HCT116 (cell line): ENCODE results near the gene MINK1. TPM values are rescaled to one million over a fixed set of nuclear protein-coding genes. Genes with fewer than 3 reads are reported as not detected.
A peak's percentile ranks its signal among the peaks of the same experiment; 100 is the strongest.

Source experiments
- ATAC-seq: fragments of 200-7000 bp; cut with Tn5 transposase; 2 replicates; pipeline ENCODE4 v1.9.1; 2020; ENCODE audit warnings: mild to moderate bottlenecking, moderate library complexity
- BruUV-seq: library from RNA; stranded (reverse); fragments of 400-500 nt; replicated peaks from 2 replicates; lab custom pipeline; 2021; lab: Mats Ljungman, UMichigan
- CTCF ChIA-PET: fragments of 300-600 bp; sonication (Branson Sonifier 250); formaldehyde crosslinking; loops from one replicate; lab custom pipeline; 2021; ENCODE audit warnings: antibody characterized with exemption; lab: Charles Lee
- POLR2A ChIA-PET: fragments of 300-600, 350-600 bp; sonication (Branson Sonifier 250); formaldehyde crosslinking; loops from one replicate; lab custom pipeline; 2021; ENCODE audit warnings: antibody characterized with exemption; lab: Charles Lee
- RAD21 ChIA-PET, 2 experiments: fragments of 300-600 bp; sonication (Branson Sonifier 250); formaldehyde crosslinking; loops; one replicate each; lab custom pipeline; 2023; ENCODE audit warnings: low total read pairs in 2 of 2; ENCODE audit not compliant: uncharacterized antibody in 2 of 2, unreplicated experiment in 2 of 2, low non-redundant PET in 1 of 2; lab: Charles Lee
- DNase-seq: peaks from one replicate; pipeline ENCODE4 v3.0.0-alpha.2; 2010; ENCODE audit warnings: low read depth, low spot score
- H2AFZ ChIP-seq: fragments of 200-600 bp; shearing (Covaris generic), sonication (generic); 2 replicates; pipeline ENCODE4 v1.6.1; 2017; ENCODE audit warnings: low read depth, mixed run types, mixed read lengths, antibody characterized with exemption, low read length; ENCODE audit not compliant: poor library complexity, severe bottlenecking
- H3K27ac ChIP-seq: 2 replicates; pipeline ENCODE4 v1.5.1; 2012; ENCODE audit warnings: low read depth, low read length
- H3K27me3 ChIP-seq: fragments of 200-600 bp; sonication (generic); 2 replicates; pipeline ENCODE4 v1.6.1; 2016; ENCODE audit warnings: mixed run types, low read length, mixed read lengths; ENCODE audit not compliant: insufficient read depth
- H3K36me3 ChIP-seq, 2 experiments: fragments of 200-500 bp in 1 of 2; fragments of 200-600 bp in 1 of 2; sonication (Bioruptor generic) in 1 of 2; sonication (generic) in 1 of 2; 2 replicates each; pipeline versions ENCODE4 v1.5.1 to v1.6.1; 2014 to 2016; ENCODE audit warnings: low read length in 2 of 2, inconsistent platforms in 1 of 2, mixed read lengths in 1 of 2, mixed run types in 1 of 2; ENCODE audit not compliant: insufficient read depth in 2 of 2, control insufficient read depth in 1 of 2
- H3K4me1 ChIP-seq, 2 experiments: fragments of 200-600 bp in 1 of 2; sonication (generic) in 1 of 2; 2 replicates each; pipeline versions ENCODE4 v1.5.1 to v1.6.1; 2012 to 2017; ENCODE audit warnings: low read length in 2 of 2, inconsistent platforms in 1 of 2, mild to moderate bottlenecking in 1 of 2, mixed read lengths in 1 of 2, mixed run types in 1 of 2, moderate library complexity in 1 of 2; ENCODE audit not compliant: insufficient read depth in 2 of 2, control insufficient read depth in 1 of 2
- H3K4me2 ChIP-seq: fragments of 200-600 bp; sonication (generic); 2 replicates; pipeline ENCODE4 v1.6.1; 2017; ENCODE audit warnings: mixed run types, low read length, mixed read lengths
- H3K4me3 ChIP-seq, 2 experiments: fragments of 200-600 bp in 1 of 2; sonication (generic) in 1 of 2; replicated peaks in 1 of 2; 2 replicates each; pipeline ENCODE4 v1.5.1; 2011 to 2016; ENCODE audit warnings: low read length in 2 of 2, control low read depth in 1 of 2, low read depth in 1 of 2, mild to moderate bottlenecking in 1 of 2, mixed read lengths in 1 of 2, mixed run types in 1 of 2
- H3K79me2 ChIP-seq: fragments of 200-600 bp; sonication (generic); 2 replicates; pipeline ENCODE4 v1.6.1; 2017; ENCODE audit warnings: mild to moderate bottlenecking, mixed run types, low read length, moderate library complexity, mixed read lengths; ENCODE audit not compliant: insufficient read depth
- H3K9ac ChIP-seq: fragments of 200-600 bp; sonication (generic); 2 replicates; pipeline ENCODE4 v1.6.1; 2016; ENCODE audit warnings: low read length, mixed read lengths
- H3K9me2 ChIP-seq: fragments of 200-600 bp; sonication (generic), shearing (Covaris generic); 2 replicates; pipeline ENCODE4 v1.6.1; 2017; ENCODE audit warnings: mixed run types, mild to moderate bottlenecking, moderate library complexity; ENCODE audit not compliant: insufficient read depth
- H3K9me3 ChIP-seq, 2 experiments: fragments of 200-500 bp in 1 of 2; fragments of 200-600 bp in 1 of 2; sonication (Bioruptor generic) in 1 of 2; sonication (generic) in 1 of 2; 2 replicates each; pipeline ENCODE4 v1.6.1; 2014 to 2017; ENCODE audit warnings: low read length in 2 of 2, mixed read lengths in 2 of 2, inconsistent platforms in 1 of 2, low read depth in 1 of 2, mild to moderate bottlenecking in 1 of 2, mixed run types in 1 of 2, moderate library complexity in 1 of 2; ENCODE audit not compliant: control insufficient read depth in 1 of 2, insufficient read depth in 1 of 2
- H4K20me1 ChIP-seq: fragments of 200-600 bp; sonication (generic), shearing (Covaris generic); 2 replicates; pipeline ENCODE4 v1.6.1; 2017; ENCODE audit warnings: mixed run types, mild to moderate bottlenecking, moderate library complexity; ENCODE audit not compliant: insufficient read depth
- CTCF ChIP-seq, 3 experiments: fragments of 200-600 bp in 1 of 3; sonication (generic) in 1 of 3; IDR thresholded peaks in 2 of 3; conservative IDR thresholded peaks in 1 of 3; 2 replicates each; pipeline ENCODE4 v1.5.1; 2012 to 2017; ENCODE audit warnings: low read depth in 2 of 3, low read length in 2 of 3, antibody characterized with exemption in 1 of 3, borderline replicate concordance in 1 of 3, control low read depth in 1 of 3, mild to moderate bottlenecking in 1 of 3, mixed read lengths in 1 of 3, mixed run types in 1 of 3, moderate library complexity in 1 of 3; ENCODE audit not compliant: insufficient read depth in 1 of 3
- EGR1 ChIP-seq: IDR thresholded peaks from 2 replicates; pipeline ENCODE4 v1.6.1; 2012; ENCODE audit warnings: low read depth
- FOSL1 ChIP-seq: IDR thresholded peaks from 2 replicates; pipeline ENCODE4 v1.6.1; 2012; ENCODE audit warnings: low read depth
- POLR2A ChIP-seq: IDR thresholded peaks from 2 replicates; pipeline ENCODE4 v1.7.0; 2011; ENCODE audit warnings: borderline replicate concordance; ENCODE audit not compliant: insufficient read depth, insufficient read length; ENCODE audit errors: extremely low read depth
- POLR2AphosphoS5 ChIP-seq: IDR thresholded peaks from 2 replicates; pipeline ENCODE4 v1.6.1; 2011; ENCODE audit warnings: mild to moderate bottlenecking, low read depth, low read length, moderate library complexity
- ZBTB33 ChIP-seq: IDR thresholded peaks from 2 replicates; pipeline ENCODE4 v1.6.1; 2011; ENCODE audit warnings: mild to moderate bottlenecking, low read length, moderate library complexity; ENCODE audit not compliant: insufficient replicate concordance; ENCODE audit errors: extremely low read depth
- intact Hi-C: fragments of 100-400 bp; cut with micrococcal nuclease; formaldehyde crosslinking; loops from 2 replicates; pipeline ENCODE4 v1.10.0; 2022
- total RNA-seq: library from RNA; stranded (reverse); gene quantifications from one replicate; pipeline ENCODE4 v1.2.1, GENCODE V29; 2021; ENCODE audit not compliant: unreplicated experiment

Gene MINK1
- total RNA-seq, 1 experiment from 2014 or later = 85.2 TPM

GRCh38 chr17:4941319-4941610, 108.1 kb downstream of the MINK1 start (continued):
- TF ChIP-seq CTCF (IDR thresholded peaks at IDR 0.05 in 2 of 3, conservative IDR thresholded peaks at IDR 0.05 in 1 of 3; ENCODE audit: borderline replicate concordance in 1 of 3, insufficient read depth in 1 of 3, low read depth in 2 of 3, low read length in 2 of 3) (no peak), POLR2A (no peak)

- H3K4me2 ChIP-seq = no peak overlapping the region
- H3K9ac ChIP-seq = no peak overlapping the region
- no peak overlapping the region for H3K4me3 ChIP-seq
- H3K9me3 ChIP-seq = no peaks in the 10 kb centered on the region
- 0 out of 2 replicates have a peak overlapping the region, but pooled peaks have one; percentile 15 for H3K27ac ChIP-seq
- ATAC-seq (no peak), DNase-seq (no peak)
- no peaks in the 10 kb centered on the region for H3K27me3 ChIP-seq
- peaks cover 91% of the 10 kb centered on the region for H3K79me2 ChIP-seq
- RAD21 ChIA-PET = no interaction called here
- CTCF ChIA-PET = no interaction called here
- H3K4me1 ChIP-seq = peaks cover 28 to 56% of the 10 kb centered on the region in 2 experiments
- intact Hi-C loops = no loop called here
- POLR2A ChIA-PET = interaction anchor here (2.0 kb wide), 1 partner anchor 25 kb away, joined by 5 read pairs; the partner anchor contains the start of gene SPAG7
- H4K20me1 ChIP-seq = peaks cover 12% of the 10 kb centered on the region; the same call in 1 of the 2 replicates
- BruUV-seq = no TSS peak
- TF ChIP-seq FOSL1 (no peak), POLR2AphosphoS5 (peak; percentile 37; the same call in 1 of the 2 replicates), ZBTB33 (no peak), EGR1 (no peak)
- no peak overlapping the region for H2AFZ ChIP-seq
- peaks cover 9 to 32% of the 10 kb centered on the region in 2 experiments; a peak in 2 of 4 replicates for H3K36me3 ChIP-seq
- H3K9me2 ChIP-seq = no peaks in the 10 kb centered on the region
Observed at GRCh38 chr17:4942760-4943508, 109.8 kb downstream of the MINK1 start.
